Stimulated activated CD4-positive, alpha-beta T cell treated with anti-CD3 and anti-CD28 coated beads, Interleukin-4, amount 100 ng/mL, for 1 hour (primary cell): ENCODE measurements around the gene IL1RAPL1.
"Not testable (repeated sequence)": the region's sequence is repeated elsewhere in the genome, so short reads cannot be mapped to it uniquely, and the experiment has no call there.

Experiments
- DNase-seq: peaks from one replicate; pipeline ENCODE4 v3.0.0-alpha.2; 2020

Gene IL1RAPL1

GRCh38 chrX:28638775-28639174 is 51.5 kb downstream of the IL1RAPL1 start:
- no peak for DNase-seq

DNA sequence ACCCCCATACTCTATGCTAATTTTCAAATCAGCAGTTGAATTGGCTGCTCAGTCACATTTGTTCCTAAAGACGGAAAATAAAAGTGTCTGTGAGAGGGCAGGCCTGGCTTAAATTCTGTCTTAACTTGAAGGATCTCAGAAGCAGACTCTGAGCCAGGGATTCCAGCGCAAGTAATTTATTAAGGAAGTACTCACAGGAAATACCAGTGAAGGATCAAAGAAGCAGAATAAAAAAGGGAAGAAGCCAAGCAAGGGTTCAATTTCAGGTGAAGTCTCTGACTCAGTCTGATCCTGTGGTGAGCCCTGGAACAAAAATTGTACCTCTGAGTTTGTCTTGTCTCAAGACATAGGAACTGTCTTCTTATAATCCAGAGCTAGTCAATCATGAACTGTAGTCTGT is 52.2 kb downstream of the IL1RAPL1 start:
- no peak for DNase-seq

DNA sequence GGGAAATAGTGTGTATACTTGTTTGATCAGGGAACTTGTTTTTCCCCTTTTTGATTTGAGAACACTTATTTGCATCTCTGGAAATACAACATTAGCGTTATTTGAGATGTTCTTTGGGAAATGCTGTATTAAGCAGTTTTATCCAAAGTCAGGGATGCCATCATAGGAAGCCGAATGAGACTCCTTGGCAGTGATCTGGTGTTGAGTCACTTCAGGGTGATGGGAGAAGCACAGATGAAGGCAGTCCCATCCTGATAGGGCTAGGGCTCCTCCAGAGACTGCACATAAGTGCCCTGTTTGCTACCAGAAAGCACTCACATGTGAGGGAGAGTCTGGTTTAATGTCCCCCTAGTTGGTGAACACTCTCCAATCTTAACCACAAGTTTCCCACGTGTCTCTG is 62.3 kb downstream of the IL1RAPL1 start:
- DNase-seq, result no peak

- no peak for DNase-seq
Measured at GRCh38 chrX:28651186-28651585, 63.9 kb downstream of the IL1RAPL1 start.

DNA sequence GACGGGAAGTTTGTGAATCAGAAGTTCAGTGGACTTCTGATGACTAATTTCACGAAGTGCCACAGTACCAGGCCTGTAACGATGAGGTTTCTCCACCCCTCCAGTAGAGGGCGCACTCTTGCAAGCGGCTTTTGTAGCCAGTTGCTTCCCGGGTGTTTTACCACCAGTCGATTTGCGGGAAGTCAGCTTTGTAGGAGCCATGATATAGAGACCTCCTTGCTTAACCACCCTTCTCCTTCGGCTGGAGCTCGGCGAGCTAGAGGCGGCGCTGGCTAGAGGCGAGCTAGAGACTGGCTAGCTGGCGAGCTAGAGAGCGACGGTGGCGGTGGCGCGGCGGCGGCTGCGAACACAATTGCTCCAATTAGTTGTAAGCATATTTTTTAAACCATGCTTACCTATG is 72.0 kb downstream of the IL1RAPL1 start:
- DNase-seq, result no peak

DNA sequence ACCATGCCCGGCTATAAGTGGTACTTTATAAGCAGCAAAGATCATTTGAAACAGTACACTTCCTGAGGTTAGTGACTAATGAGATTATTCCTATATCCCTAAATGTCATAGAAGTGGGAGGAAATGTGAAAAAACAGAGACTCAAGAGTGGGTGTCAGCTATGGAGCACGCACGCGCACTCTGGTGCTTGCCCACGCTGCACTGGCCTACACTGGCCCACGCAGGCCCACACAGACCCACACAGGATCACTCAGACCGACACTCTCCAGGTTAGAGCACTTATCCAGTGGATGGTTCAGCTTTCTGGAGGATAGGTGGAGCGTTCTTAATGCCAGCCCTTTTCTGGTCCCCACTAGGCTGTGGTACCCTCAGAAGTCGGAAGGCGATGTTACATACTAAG is 78.5 kb downstream of the IL1RAPL1 start:
- no peak for DNase-seq

DNA sequence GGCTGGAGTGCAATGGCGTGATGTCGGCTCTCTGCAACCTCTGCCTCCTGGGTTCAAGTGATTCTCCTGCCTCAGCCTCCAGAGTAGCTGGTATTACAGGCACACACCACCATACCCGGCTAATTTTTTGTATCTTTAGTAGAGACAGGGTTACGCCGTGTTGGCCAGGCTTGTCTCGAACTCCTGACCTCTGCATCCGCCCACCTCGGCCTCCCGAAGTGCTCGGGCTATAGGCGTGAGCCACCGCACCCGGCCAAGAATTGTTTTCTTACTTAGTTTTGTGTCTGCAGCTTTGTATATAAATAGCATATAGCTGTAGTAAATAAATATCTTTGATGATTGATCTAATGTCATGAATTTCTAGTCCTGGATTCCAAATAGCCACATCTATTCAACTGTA is 81.1 kb downstream of the IL1RAPL1 start:
- no peak for DNase-seq

DNA sequence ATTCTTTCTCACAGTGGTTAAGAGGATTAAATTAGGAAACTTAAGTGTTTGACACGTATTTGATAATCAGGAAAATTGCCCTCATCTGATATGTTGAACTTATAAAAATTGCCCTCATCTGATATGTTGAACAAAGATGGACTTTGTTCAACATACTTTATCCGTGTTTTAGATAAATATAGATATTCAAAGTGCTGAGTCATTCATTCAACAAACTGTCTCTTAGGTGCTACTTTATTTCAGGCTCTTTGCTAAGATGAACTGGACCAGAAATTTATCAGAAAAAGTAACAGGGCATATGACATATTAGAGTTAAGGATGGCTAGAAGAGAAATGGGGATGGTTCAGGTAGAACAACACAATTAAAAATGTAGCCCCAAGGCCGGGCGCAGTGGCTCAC is 81.7 kb downstream of the IL1RAPL1 start:
- DNase-seq, result no peak

- DNase-seq, result no peak
Measured at GRCh38 chrX:28670074-28670473, 82.8 kb downstream of the IL1RAPL1 start.

DNA sequence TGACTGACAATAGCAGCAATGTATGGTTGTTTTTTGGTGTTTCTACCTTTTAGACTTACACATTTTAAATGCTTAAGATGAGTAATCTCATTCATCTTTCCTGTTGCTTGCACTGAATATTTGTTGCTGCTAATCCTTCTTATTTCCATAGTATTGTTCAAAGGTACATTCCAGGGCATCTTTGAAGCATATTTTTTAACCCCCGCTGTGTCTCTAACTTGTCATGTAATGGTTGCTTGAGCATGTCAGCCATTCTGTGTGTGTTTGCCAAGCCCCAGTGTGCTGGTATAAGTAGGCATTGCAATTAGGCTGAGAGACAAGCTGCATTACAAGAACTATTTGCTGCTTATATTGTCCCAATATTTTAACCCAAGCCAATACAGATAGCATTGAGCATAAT is 87.9 kb downstream of the IL1RAPL1 start:
- no peak for DNase-seq

GRCh38 chrX:28693101-28693500 is 105.9 kb downstream of the IL1RAPL1 start:
- DNase-seq, result no peak

GRCh38 chrX:28697732-28698131 is 110.5 kb downstream of the IL1RAPL1 start:
- no peak for DNase-seq

GRCh38 chrX:28701222-28701621 is 114.0 kb downstream of the IL1RAPL1 start:
- DNase-seq, result no peak

DNA sequence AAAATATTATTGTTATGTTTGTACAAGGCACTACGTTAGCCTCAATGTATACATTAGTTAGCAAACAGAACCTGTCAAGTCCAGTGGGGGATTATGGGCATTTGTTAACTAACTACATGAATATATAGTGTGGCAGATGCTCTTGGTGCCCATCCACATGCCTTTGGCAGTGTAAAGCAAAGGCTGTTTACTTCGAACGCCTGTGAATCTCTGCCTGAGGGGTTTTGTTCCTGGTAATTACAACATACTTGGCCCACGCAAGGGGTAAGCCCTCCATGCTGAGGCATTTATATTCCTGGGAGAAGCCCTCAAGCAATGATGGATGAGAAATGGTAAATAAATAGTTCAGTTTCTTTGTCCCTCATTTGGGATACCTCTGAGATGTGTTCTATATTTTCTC is 119.7 kb downstream of the IL1RAPL1 start:
- no peak for DNase-seq

DNA sequence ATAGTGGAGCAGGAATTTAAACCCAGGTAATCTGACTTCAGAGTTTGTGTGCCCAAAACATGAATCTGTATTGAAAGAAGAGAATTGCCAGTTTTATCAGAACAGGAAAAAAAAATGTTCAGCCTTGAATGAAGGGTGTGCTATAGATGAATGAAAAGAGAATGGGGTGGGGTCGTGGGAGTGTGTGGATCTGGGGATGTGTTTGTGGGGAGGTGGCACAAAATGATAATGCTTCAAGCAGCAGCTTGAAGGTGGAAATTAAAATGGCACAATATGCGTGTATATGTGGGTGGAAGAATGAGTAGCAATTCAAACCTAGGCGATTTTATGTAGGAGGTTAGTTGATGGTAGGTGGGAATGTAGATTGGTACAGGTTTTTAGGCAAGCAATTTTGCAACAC is 122.2 kb downstream of the IL1RAPL1 start:
- DNase-seq, result no peak

- DNase-seq, result no peak
Measured at GRCh38 chrX:28717864-28718263, 130.6 kb downstream of the IL1RAPL1 start.

DNA sequence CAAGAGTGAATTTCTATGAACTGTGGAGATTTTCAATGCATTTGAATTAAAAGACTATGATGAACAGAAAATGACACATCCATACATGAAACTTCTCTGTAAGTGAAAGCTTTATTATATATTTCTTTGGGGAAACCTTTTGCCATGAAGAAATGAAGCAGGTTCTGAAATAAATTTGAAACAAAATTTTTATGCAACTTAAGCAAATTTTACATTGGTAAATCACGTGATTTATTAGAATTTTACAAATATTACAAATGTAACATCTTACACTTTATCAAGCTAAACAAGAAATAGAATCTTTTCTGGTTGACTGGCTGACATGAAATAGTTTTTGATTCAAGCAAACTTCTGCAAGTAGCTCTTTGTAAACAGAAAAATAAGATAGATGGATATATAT is 131.2 kb downstream of the IL1RAPL1 start:
- DNase-seq, result no peak

DNA sequence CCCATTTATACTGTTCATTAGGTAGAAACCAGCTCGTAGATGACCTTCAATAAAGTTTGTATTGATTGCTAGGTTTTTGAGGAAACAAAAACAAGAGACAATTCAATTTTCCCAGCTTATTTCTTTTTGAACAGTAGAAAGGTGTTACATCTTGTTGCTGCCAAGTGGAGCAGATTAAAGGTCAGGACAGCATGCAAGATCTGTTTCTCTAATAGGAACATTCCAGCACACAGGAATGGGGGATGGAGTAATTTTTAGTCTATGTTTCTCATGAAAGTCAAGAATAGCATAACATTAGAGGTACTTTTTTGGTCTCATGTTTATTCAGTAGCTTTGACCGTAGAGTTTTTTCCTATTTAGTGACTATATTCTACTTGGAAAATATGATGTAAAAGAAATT is 132.4 kb downstream of the IL1RAPL1 start:
- no peak for DNase-seq

GRCh38 chrX:28752330-28752729 is 165.1 kb downstream of the IL1RAPL1 start:
- no peak for DNase-seq

DNA sequence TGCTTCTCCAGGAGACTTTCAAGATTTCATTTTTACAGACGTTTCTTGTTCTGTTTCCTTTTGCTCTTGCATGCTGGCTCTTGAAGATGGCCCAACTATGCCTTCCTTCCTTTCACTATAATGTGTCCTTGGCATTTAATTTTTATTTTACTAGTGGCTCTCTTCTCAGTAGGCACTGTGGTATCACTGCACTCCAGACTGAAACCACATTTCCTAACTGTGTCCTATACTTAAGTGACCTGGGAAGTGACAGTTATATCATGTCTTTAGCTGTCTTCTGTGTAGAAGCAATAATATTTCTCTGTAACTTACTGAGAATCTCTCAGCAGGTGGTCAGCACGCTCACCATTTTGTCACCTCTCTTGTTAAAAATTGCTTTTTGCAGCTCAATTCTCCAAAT is 168.9 kb downstream of the IL1RAPL1 start:
- DNase-seq, result no peak

DNA sequence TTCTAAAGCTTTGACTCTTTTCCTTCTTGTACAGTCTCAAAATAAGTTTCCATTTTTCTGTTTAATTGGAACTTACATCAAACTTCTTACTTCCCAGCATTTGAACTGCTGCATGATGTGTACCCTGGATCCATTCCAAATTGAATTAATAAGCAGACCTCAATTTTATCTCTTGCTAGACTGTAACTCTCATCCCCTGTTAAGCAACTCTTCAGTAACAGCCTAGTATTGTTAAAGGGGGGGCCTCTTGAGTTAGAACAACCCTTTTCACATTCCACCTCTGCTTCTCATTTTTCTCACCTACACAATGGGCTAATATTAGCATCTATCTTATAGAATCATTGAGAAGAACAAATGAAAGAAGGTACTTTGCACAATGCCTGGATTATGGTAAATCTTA is 169.4 kb downstream of the IL1RAPL1 start:
- no peak for DNase-seq

DNA sequence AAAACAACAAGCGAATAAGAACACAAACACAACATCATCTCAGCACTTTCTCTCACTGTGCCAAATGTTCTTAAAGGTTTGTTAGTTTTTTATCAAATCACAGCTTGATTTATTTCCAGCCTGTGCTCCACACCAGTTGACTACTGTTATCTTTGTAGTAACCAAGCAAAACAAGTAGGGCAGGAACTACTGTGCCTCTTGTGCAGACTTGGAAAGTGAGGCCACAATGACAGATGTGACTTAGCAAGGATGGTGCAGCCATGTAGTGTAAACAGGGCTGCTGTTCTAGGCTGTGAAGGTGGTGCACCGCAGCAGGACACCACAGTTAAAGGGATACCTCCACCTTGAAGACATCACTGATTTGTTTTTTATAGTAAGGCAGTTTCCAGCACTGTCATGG is 170.0 kb downstream of the IL1RAPL1 start:
- no peak for DNase-seq

- DNase-seq, result not testable (repeated sequence)
Measured at GRCh38 chrX:28766561-28766960, 179.3 kb downstream of the IL1RAPL1 start.

DNA sequence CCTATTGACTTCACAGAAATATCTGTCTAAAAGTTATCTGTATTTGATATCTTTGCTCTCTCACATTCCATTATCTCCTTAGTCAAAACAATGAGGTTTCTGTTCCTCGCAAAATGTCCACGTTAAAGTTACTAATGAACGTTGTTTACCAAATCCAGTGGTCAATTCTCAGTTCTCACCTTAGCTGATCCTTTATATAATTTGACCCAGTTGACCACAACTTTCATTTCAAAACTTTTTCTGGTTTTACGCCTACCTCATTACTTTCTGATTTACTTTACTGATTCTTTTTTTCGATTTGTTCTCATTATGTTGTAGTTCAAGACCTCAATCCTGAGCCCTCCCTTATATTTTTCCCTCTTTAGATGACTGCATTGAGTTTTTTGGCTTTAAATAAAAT is 186.6 kb downstream of the IL1RAPL1 start:
- DNase-seq, result no peak

GRCh38 chrX:28787206-28787605 is 200.0 kb downstream of the IL1RAPL1 start:
- no peak for DNase-seq

GRCh38 chrX:28800671-28801070 is 213.4 kb downstream of the IL1RAPL1 start:
- not testable (repeated sequence) for DNase-seq
